T1000 (cell line): Measurements from ENCODE around the gene EHD1.
A peak's percentile ranks its signal among the peaks of the same experiment; 100 is the strongest.

Source experiments
- DNase-seq: peaks from one replicate; lab custom pipeline; 2025; ENCODE audit warnings: mixed read lengths; lab: John Stamatoyannopoulos, UW

EHD1 gene

GRCh38 chr11:64890522-64890939 lies 12.1 kb upstream of the EHD1 start:
- no peak for DNase-seq

DNA sequence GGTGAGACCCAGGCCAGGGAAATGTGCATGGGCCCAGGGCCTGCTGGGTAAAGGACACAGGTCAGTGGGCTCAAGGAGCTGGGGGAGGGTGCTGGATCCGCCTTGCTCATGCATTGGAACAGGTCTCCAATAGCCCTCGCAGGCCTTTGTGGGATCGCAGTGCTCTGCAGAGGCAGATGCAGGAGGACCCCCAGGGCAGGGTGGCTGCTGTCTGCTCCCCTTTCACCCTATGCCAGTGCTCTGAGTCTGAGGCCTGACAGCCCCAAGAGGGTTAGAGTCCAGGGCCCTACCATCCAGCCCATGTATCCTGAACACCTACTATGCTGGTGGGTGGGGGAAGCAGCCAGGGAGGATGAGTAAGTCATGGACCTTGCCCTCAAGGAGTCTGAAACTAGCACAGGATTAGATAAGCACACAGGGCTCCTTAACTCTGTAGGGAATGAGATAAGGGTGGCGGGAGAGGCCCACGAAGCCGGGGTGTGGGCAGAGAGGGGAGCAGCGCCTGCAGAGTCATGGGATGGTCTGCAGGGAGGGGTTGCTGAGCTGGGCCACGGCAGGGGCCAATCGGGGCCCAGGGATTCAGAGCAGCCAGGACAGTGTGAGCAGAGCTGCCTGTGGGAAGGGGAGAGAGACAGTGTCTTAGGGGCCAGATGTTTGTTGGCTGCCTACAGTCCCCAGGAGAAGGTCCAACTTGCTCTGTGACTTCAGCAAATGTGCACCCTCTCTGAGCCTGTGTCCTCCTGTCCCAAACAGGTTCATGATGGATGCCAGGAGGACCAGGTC lies 10.5 kb upstream of the EHD1 start:
- DNase-seq, result no peak

GRCh38 chr11:64888406-64888728 lies 9.9 kb upstream of the EHD1 start:
- no peak for DNase-seq

DNA sequence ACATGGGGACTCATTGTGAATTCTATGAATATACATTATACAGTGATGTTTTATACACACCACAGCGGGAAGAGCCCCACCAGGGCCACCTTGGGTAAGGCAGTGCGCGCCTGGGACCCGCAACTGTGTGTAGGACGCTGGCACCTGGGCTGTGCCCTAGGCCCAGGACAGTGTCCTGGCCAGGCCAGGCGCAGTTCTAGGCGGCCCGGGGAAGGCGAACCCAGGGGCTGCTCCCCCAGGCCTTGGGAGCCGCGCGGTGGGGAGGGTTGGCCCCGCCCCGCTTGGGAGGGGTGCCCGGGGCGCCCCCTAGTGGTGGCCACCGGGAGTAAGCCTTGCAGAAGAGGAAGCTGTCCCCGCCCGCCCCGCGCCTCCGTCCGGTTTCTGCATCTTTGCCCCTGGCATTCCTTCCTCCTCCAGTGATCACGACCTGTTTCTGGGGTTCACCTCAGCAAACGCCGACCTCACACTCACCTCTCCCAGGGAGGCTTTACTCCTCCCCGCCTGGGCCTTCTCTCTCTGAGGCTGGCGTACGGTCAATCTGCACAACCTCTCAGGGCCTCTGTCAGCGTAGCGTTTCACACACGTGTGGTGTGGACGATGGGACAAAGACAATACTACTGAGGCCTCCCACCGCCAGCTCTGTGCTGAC lies 9.5 kb upstream of the EHD1 start:
- peak; percentile 77 for DNase-seq

DNA sequence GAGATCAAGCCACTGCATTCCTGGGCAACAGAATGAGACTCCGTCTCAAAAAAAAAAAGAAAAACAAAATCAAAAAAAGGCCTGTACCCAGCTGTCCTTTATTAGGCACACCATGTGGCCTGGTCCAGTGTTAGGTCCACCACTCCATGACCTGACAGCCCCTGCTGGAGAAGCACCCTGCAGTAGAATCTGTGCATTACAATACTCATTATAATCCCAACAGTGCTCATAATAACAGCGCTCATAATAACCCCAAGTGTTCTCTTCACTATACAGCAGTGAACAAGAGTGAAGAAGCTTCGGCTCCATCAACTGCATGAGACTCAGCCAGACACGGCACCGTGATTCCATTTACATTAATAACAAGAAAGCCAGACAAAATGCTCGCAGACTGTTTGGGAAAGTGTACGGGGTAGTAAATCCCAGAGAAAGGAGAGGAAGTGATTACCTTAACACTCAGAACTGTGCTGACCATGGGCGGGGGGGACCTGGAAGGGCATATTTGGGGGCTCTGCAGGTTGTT lies 8.9 kb upstream of the EHD1 start:
- no peak for DNase-seq

DNA sequence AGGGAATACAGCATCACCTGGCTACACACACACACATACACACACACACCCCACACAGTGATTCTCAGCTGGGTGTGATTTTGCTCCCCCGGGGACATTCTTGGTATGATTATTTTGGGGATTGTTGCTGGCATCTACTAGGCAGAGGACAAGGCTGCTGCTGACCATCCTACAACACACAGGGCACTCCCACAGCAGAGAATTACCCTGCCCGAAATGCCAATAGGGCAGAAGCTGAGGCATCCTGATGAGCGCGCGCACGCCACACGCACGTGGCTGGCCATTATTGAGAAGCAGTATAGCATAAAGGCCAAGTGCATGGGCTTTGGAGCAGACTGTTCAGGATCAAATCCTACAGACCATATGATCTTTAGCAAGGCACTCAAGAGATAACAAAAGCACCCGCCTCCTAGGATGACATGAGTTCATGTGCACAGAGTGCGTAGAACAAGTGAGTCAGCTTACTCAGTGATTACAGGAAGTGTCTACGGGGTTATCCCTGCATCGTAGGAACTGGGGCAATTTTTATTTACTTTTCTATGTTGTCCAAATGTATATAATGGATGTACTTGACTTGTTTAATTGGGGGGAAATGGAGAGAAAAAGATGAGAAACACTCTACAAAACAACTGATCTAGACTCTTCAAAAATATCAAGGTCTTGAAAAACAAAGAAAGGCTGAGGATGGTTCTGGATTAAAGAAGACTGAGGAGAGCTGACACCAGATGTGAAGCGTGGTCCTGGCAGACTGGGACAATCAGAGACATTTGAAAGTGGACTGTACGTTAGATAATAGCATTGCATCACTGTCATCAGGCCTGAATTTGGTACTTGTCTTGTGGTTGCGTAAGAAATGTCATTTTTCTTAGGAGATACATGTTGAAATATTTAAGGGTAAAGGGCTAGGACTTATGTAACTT lies 7.2 kb upstream of the EHD1 start:
- DNase-seq, result no peak

- no peak for DNase-seq
Measured at GRCh38 chr11:64884019-64884418, 5.6 kb upstream of the EHD1 start.

DNA sequence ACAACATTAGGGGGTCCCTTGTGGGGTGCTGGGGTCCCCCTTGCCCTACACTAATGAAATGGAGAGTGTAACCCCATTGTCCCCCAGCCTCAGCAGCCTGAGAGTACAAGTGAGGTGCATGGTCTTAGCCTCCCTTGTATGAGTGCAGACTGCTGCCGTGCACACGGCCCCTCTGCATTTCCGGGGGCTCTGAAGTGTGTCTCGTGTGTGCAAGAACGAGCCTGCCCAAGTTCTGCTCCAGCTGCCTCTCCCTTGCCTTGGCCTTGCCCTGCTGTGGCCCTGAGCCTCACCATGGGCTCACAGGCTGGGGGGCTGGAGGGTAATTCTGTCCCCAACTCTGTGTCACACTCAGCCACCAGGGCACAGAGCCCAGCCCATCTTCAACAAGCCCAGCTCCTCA lies 5.2 kb upstream of the EHD1 start:
- no peak for DNase-seq

- DNase-seq, result no peak
Measured at GRCh38 chr11:64882243-64882642, 3.8 kb upstream of the EHD1 start.

- DNase-seq, result no peak
Measured at GRCh38 chr11:64881476-64881875, 3.1 kb upstream of the EHD1 start.

GRCh38 chr11:64880240-64881001 lies 2.0 kb upstream of the EHD1 start:
- no peak for DNase-seq

DNA sequence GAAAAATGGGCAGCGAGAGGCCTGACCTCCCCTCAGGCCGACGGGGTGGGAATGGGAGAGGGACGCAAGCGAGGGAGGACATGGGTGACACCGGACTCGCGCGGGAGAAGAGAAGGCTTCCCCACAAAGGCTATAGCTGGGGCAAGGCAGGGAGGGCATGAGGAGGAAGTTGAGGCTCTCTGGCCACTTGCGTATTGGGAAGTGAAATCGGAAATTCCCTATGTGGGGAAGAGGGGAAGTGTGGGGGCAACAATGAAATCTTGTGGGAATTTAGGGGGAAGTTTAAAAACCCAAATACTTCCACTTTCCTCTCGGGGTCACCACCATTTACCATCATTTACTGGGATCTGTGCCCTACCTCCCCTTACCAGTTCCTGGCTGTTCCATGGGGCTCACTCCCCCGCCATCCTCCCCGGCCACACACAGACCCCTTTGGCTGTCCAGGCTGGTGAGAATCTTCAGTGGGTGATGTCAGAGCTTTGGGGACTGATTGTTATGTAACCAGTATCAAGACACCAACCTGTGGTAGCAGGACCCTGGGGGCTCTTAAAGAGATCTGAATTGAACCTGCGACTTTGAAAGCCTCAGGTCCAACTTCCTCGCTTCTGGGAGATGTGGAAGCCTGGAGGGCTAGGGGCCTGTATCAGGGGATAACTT lies 951 bp upstream of the EHD1 start:
- DNase-seq, result no peak

- DNase-seq, result no peak
Measured at GRCh38 chr11:64878223-64878493, 263 bp downstream of the EHD1 start.

DNA sequence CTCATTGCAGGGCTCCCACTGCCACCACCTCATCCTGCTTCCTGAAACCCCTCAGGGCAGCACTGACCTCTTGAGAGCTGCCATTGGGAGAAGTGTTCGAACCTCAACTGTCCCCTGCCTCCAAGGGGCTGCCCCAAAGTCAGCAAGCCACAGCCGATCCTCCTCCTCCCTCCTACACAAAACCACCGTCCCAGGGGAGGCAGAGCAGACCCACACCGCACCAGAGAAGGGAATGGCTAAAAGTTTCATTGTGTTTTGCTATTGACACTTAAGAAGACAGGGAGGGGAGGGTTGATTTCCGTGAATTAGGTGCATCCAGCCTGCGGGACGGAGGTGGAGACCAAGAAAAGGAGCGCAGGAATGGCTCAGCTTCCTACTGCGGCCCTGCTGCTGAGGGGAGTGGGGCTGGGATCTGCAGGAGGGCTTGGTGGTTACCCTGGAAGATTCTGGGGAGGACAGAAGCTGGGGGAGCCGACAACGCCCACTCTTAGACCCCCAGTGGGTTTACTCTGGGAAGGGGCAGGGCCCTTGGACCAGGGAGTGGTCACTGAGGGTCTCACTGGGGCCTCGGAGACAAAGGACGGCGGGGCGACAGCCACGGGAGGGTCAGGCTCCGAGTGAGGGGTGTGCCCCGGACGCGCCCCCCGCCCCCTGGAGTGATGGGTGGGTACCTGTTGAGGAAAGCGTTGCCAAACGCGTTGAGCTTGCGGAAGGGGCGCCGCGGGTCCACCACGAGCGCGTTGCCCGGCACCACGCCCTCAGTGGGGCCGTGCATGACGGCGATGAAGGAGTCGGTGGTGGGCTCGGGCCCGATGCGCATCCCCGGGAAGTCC lies 815 bp downstream of the EHD1 start:
- DNase-seq, result no peak

DNA sequence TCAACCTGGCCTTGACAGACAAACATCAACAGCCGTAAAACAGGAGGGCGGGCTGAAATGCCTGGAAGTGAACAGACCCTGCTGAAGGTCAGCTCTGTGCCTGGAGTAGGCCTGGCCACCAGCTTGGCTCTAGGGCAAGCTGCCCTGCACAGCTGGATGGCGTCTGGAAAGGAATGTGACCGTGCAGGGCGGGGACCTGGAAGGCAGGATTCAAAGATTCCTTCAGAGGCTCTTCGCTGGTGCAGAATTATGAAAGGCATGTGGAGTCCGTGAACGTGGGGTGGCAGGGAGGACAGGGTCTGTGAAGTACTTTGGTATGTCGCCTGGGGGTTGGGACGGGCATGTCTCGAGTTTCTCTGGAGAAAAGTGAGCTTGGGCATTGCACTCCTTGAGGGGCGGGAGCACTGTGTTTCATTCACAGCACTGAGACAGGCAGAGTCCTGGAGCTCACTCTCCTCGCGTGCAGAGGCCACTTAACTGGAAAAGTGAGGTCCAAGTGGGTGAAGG lies 1.5 kb downstream of the EHD1 start:
- DNase-seq, result peak; percentile 39

DNA sequence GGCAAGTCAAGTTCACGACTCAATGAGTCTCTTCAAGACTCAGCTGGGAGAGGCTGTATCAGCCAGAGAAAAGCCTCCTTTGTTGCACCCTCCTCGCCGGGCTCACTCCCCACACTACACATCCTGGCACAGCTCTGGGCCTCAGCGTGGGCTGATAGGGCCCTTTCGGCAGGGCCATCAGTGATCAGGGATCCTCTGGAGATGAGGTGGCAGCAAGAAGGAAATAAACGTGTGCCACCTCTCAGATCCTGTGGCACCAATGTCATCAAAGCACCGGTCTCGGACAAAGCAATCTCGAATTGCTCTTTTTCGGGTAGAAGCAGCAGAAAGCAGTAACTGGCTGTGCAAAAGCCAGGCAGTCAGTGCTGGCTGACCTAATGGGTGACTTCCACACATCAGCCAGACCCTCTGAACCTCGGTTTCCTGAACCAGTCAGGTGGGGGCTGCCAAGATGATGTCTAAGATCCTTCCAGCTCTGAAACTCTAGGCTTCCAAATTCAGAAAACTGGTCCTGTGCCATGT lies 2.1 kb downstream of the EHD1 start:
- no peak for DNase-seq

DNA sequence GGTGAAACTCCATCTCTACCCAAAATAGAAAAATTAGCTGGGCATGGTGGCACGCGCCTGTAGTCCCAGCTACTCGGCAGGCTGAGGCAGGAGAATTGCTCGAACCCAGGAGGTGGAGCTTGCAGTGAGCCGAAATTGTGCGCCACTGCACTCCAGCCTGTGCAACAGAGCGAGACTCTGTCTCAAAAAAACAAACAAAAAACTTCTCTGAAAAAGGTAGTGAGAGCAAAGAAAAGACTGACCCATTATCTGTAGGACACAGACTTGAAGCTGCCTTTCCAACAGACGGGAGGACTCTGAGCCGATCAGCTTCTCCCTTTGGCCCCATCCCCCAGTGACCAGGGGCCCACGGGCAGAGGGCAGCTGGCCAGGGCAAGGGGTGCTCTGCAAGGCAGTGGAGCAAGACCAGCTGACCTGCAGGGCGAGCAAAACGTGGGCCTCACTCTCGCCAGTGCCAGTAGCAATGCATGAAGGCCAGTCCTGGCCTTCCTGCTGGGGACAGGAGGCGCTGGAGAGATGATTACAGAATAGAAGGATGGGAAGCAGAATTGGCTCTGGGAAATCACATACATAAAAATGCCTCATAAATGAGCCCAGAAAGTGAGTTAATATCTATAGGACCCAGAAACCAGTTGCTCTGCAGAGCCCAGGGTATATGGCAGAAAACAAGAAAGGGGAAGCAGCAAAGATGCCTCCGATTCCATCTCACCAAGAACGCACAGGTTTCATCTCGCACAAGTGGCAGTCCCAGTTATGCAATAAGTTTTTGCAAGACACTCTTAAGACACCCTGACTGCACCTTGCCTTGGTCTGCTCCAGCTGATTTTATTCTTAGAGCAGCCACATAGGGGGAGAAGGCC lies 2.8 kb downstream of the EHD1 start:
- no peak for DNase-seq

DNA sequence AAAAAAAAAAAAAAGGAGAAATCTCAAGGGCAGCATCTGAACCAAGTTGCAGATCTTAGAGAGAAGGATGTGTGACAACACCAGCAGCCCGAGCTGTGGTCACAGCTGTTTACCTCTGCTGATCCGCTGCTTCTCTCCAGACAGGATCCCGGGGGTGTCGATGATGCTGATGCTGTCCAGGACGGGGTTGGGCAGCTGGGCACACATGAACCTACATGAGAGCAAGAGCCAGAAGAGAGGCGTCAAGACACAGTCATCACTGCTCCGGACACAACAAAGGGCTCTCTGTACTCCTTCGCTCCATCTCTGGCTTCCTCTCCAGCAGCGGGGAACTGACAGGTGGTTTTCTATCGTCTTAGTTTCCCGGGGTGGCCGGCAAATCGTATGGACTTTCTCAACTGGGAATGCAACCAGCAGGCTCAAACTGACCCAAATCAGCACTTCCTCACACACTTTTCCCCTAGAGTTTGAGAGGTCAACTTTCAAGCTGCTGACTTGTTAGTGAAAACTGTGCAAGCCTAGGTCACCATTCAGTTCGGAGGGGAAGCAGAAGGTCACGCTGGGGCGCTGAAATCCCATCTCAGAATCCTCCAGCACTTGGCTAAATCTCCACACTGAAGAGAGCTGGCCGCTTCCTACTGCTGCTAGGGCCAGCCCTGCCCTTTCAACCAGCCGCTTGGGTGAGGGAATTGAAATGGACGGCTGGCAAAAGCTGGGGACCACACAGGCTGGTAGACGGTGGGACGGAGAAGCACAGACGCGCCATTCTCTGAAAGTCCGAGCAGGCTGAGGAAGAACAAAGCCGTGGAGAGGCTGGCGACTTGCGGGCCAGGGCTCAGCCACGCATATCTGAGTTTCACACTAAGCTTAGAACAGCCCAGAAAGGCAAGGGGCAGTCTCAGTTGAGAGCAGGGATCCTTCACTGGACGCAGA lies 3.8 kb downstream of the EHD1 start:
- no peak for DNase-seq
